ENCODE measurements around the gene DNMT3A.
"Not testable (repeated sequence)": the region's sequence is repeated elsewhere in the genome, so short reads cannot be mapped to it uniquely, and the experiment has no call there.

Gene DNMT3A

GRCh38 chr2:25283921-25284320, 57.8 kb downstream of the DNMT3A start:
- no peak for DNase-seq (ENCODE audit: low spot score)

GRCh38 chr2:25281941-25282340, 59.8 kb downstream of the DNMT3A start:
- no peak for DNase-seq (ENCODE audit: low spot score)

- DNase-seq (ENCODE audit: low spot score), result peak; percentile 74
Observed at GRCh38 chr2:25281522-25281921, 60.2 kb downstream of the DNMT3A start.

GRCh38 chr2:25280051-25280687, 61.6 kb downstream of the DNMT3A start:
- no peak for DNase-seq (ENCODE audit: low spot score)

- DNase-seq (ENCODE audit: low spot score), result peak; percentile 64
Observed at GRCh38 chr2:25279091-25279651, 62.6 kb downstream of the DNMT3A start.

GRCh38 chr2:25276569-25277465, 64.9 kb downstream of the DNMT3A start:
- DNase-seq (ENCODE audit: low spot score), result no peak

- no peak for DNase-seq (ENCODE audit: low spot score)
Observed at GRCh38 chr2:25275575-25275965, 66.2 kb downstream of the DNMT3A start.

- no peak for DNase-seq (ENCODE audit: low spot score)
Observed at GRCh38 chr2:25274868-25275574, 66.7 kb downstream of the DNMT3A start.

- DNase-seq (ENCODE audit: low spot score), result no peak
Observed at GRCh38 chr2:25273985-25274535, 67.7 kb downstream of the DNMT3A start.

GRCh38 chr2:25272705-25273104, 69.0 kb downstream of the DNMT3A start:
- DNase-seq (ENCODE audit: low spot score), result not testable (repeated sequence)

GRCh38 chr2:25270061-25270460, 71.7 kb downstream of the DNMT3A start:
- DNase-seq (ENCODE audit: low spot score), result no peak

- no peak for DNase-seq (ENCODE audit: low spot score)
Observed at GRCh38 chr2:25269233-25269632, 72.5 kb downstream of the DNMT3A start.

GRCh38 chr2:25268139-25268538, 73.6 kb downstream of the DNMT3A start:
- DNase-seq (ENCODE audit: low spot score), result no peak

- DNase-seq (ENCODE audit: low spot score), result peak; percentile 65
Observed at GRCh38 chr2:25266399-25266798, 75.3 kb downstream of the DNMT3A start.

- DNase-seq (ENCODE audit: low spot score), result no peak
Observed at GRCh38 chr2:25265802-25266201, 75.9 kb downstream of the DNMT3A start.

- no peak for DNase-seq (ENCODE audit: low spot score)
Observed at GRCh38 chr2:25265001-25265400, 76.7 kb downstream of the DNMT3A start.

- DNase-seq (ENCODE audit: low spot score), result no peak
Observed at GRCh38 chr2:25262288-25262687, 79.4 kb downstream of the DNMT3A start.

GRCh38 chr2:25259737-25260124, 82.0 kb downstream of the DNMT3A start:
- no peak for DNase-seq (ENCODE audit: low spot score)

GRCh38 chr2:25258847-25259736, 82.6 kb downstream of the DNMT3A start:
- no peak for DNase-seq (ENCODE audit: low spot score)

GRCh38 chr2:25257931-25258846, 83.5 kb downstream of the DNMT3A start:
- DNase-seq (ENCODE audit: low spot score), result peak; percentile 61
